H1 (cell line): Measurements from ENCODE around the gene TSGA10IP. TPM values are rescaled to one million over a fixed set of nuclear protein-coding genes. Genes with fewer than 3 reads are reported as not detected.

Experiments
- CTCF ChIA-PET: fragments of 300-600 bp; sonication (Branson Sonifier 250); formaldehyde crosslinking; loops from one replicate; lab custom pipeline; 2021; ENCODE audit not compliant: partially characterized antibody; lab: Charles Lee
- POLR2A ChIA-PET: fragments of 300-600 bp; sonication (Branson Sonifier 250); formaldehyde crosslinking; loops from one replicate; lab custom pipeline; 2021; ENCODE audit warnings: inconsistent platforms; ENCODE audit not compliant: partially characterized antibody; lab: Charles Lee
- DNase-seq, 2 experiments: peaks; one replicate each; pipeline versions ENCODE4 v3.0.0 to v3.0.0-alpha.2; 2010 to 2022; ENCODE audit warnings: low spot score in 2 of 2, low read depth in 1 of 2, mixed read lengths in 1 of 2
- FAIRE-seq: peaks from 2 replicates; lab custom pipeline; 2011; peaks lifted over from hg19 to GRCh38; lab: Jason Lieb, UNC
- H2AFZ ChIP-seq: 2 replicates; pipeline ENCODE4 v1.8.1; 2012; ENCODE audit warnings: low read length, inconsistent platforms
- H2AK5ac ChIP-seq: 2 replicates; pipeline ENCODE4 v1.6.1; 2013; ENCODE audit warnings: low read depth, low read length
- H2BK120ac ChIP-seq: replicated peaks from 2 replicates; pipeline ENCODE3; 2013; ENCODE audit warnings: low read depth, low read length, inconsistent platforms
- H2BK12ac ChIP-seq: 2 replicates; pipeline ENCODE4 v1.6.1; 2013; ENCODE audit warnings: low read depth, low read length
- H2BK15ac ChIP-seq: 2 replicates; pipeline ENCODE4 v1.6.1; 2013; ENCODE audit warnings: low read length
- H2BK20ac ChIP-seq: 2 replicates; pipeline ENCODE4 v1.6.1; 2013; ENCODE audit warnings: low read length
- H2BK5ac ChIP-seq: 2 replicates; pipeline ENCODE4 v1.6.1; 2013; ENCODE audit warnings: low read depth, low read length
- H3K14ac ChIP-seq: 2 replicates; pipeline ENCODE4 v1.6.1; 2013; ENCODE audit warnings: inconsistent platforms; ENCODE audit not compliant: insufficient read length
- H3K18ac ChIP-seq: 2 replicates; pipeline ENCODE4 v1.6.1; 2013; ENCODE audit warnings: low read length; ENCODE audit errors: extremely low read depth
- H3K23ac ChIP-seq: 2 replicates; pipeline ENCODE4 v1.6.1; 2013; ENCODE audit warnings: inconsistent platforms; ENCODE audit not compliant: insufficient read length
- H3K23me2 ChIP-seq: 2 replicates; pipeline ENCODE4 v1.6.1; 2013; ENCODE audit warnings: low read depth, low read length
- H3K27ac ChIP-seq: 2 replicates; pipeline ENCODE4 v1.6.1; 2011; ENCODE audit warnings: low read depth, low read length, inconsistent platforms
- H3K27me3 ChIP-seq, 4 experiments: replicated peaks in 1 of 4; 1 replicate in 1 of 4; 2 replicates in 3 of 4; pipeline versions ENCODE4 v1.6.1 to v1.8.1; 2011 to 2013; ENCODE audit warnings: low read length in 3 of 4, mild to moderate bottlenecking in 3 of 4, inconsistent platforms in 2 of 4, mixed read lengths in 2 of 4, moderate library complexity in 1 of 4; ENCODE audit not compliant: control insufficient read depth in 3 of 4, insufficient read depth in 3 of 4; ENCODE audit errors: extremely low read depth in 1 of 4
- H3K36me3 ChIP-seq, 4 experiments: 2 replicates each; pipeline versions ENCODE4 v1.6.1 to v1.8.1; 2011 to 2013; ENCODE audit warnings: mild to moderate bottlenecking in 4 of 4, low read length in 3 of 4, moderate library complexity in 2 of 4, control low read depth in 1 of 4, inconsistent platforms in 1 of 4; ENCODE audit not compliant: insufficient read depth in 4 of 4, control insufficient read depth in 2 of 4
- H3K4ac ChIP-seq: replicated peaks from 2 replicates; pipeline ENCODE3; 2013; ENCODE audit warnings: low read length, low read depth, mixed read lengths, inconsistent platforms; ENCODE audit not compliant: insufficient read length
- H3K4me1 ChIP-seq, 4 experiments: replicated peaks in 1 of 4; 1 replicate in 1 of 4; 2 replicates in 3 of 4; pipeline versions ENCODE4 v1.6.1 to v1.8.1; 2011 to 2013; ENCODE audit warnings: low read length in 3 of 4, inconsistent platforms in 2 of 4, mixed read lengths in 1 of 4; ENCODE audit not compliant: insufficient read depth in 4 of 4, control insufficient read depth in 3 of 4
- H3K4me2 ChIP-seq, 2 experiments: 2 replicates each; pipeline versions ENCODE4 v1.6.1 to v1.8.1; 2011 to 2013; ENCODE audit warnings: low read depth in 2 of 2, low read length in 2 of 2, control low read depth in 1 of 2, inconsistent platforms in 1 of 2, mild to moderate bottlenecking in 1 of 2; ENCODE audit not compliant: insufficient read depth in 1 of 2
- H3K4me3 ChIP-seq, 4 experiments: fragments of 200-600, 300-600 bp in 1 of 4; sonication (generic), shearing (Covaris generic), sonication (Bioruptor Twin) in 1 of 4; 2 replicates each; pipeline versions ENCODE4 v1.5.1 to v1.8.1; 2011 to 2016; ENCODE audit warnings: low read length in 4 of 4, low read depth in 3 of 4, control low read depth in 2 of 4, inconsistent platforms in 2 of 4, mild to moderate bottlenecking in 2 of 4, mixed read lengths in 1 of 4, moderate library complexity in 1 of 4; ENCODE audit not compliant: insufficient read depth in 2 of 4; ENCODE audit errors: extremely low read depth in 1 of 4
- H3K56ac ChIP-seq: replicated peaks from 2 replicates; pipeline ENCODE3; 2013; ENCODE audit warnings: low read depth, mild to moderate bottlenecking, mixed read lengths, low read length, inconsistent platforms; ENCODE audit not compliant: insufficient read length
- H3K79me1 ChIP-seq: 2 replicates; pipeline ENCODE4 v1.6.1; 2013; ENCODE audit warnings: low read depth, low read length, control low read depth
- H3K79me2 ChIP-seq, 2 experiments: 2 replicates each; pipeline versions ENCODE4 v1.6.1 to v1.8.1; 2012 to 2013; ENCODE audit warnings: low read length in 2 of 2, mild to moderate bottlenecking in 2 of 2, inconsistent platforms in 1 of 2; ENCODE audit not compliant: insufficient read depth in 2 of 2, control insufficient read depth in 1 of 2
- H3K9ac ChIP-seq, 4 experiments: replicated peaks in 1 of 4; 1 replicate in 1 of 4; 2 replicates in 3 of 4; pipeline versions ENCODE4 v1.6.1 to v1.8.1; 2011 to 2013; ENCODE audit warnings: low read depth in 3 of 4, low read length in 3 of 4, control low read depth in 2 of 4, mild to moderate bottlenecking in 2 of 4, moderate library complexity in 2 of 4, inconsistent platforms in 1 of 4; ENCODE audit errors: extremely low read depth in 1 of 4
- H3K9me3 ChIP-seq, 2 experiments: 2 replicates each; pipeline versions ENCODE4 v1.6.1 to v1.8.1; 2012 to 2013; ENCODE audit warnings: mild to moderate bottlenecking in 2 of 2, moderate library complexity in 2 of 2, control low read depth in 1 of 2, inconsistent platforms in 1 of 2, low read depth in 1 of 2, low read length in 1 of 2, mixed read lengths in 1 of 2; ENCODE audit not compliant: insufficient read depth in 2 of 2
- H4K20me1 ChIP-seq, 2 experiments: replicated peaks in 1 of 2; 2 replicates each; pipeline versions ENCODE3 to v1.8.1; 2011 to 2013; ENCODE audit warnings: inconsistent platforms in 2 of 2, low read length in 2 of 2, mild to moderate bottlenecking in 1 of 2; ENCODE audit not compliant: insufficient read depth in 2 of 2, control insufficient read depth in 1 of 2
- H4K5ac ChIP-seq: 2 replicates; pipeline ENCODE4 v1.6.1; 2013; ENCODE audit warnings: low read length, low read depth, mixed read lengths, inconsistent platforms; ENCODE audit not compliant: insufficient read length
- H4K8ac ChIP-seq: 2 replicates; pipeline ENCODE4 v1.8.0; 2013; ENCODE audit warnings: mild to moderate bottlenecking, moderate library complexity, low read length, inconsistent platforms; ENCODE audit not compliant: insufficient read depth; ENCODE audit errors: extremely low read depth
- H4K91ac ChIP-seq: replicated peaks from 2 replicates; pipeline ENCODE3; 2013; ENCODE audit warnings: low read length, mixed read lengths, inconsistent platforms; ENCODE audit not compliant: insufficient read length
- ASH2L ChIP-seq: fragments of 200-600, 300-600 bp; sonication (generic); IDR thresholded peaks from one replicate; pipeline ENCODE4 v1.7.1; 2017; ENCODE audit warnings: low read length
- BRCA1 ChIP-seq: IDR thresholded peaks from 2 replicates; pipeline ENCODE4 v1.6.1; 2012; ENCODE audit warnings: low read depth, low read length, improper control_type of control experiment
- GTF2F1 ChIP-seq: IDR thresholded peaks from 2 replicates; pipeline ENCODE4 v1.6.1; 2012; ENCODE audit warnings: low read depth, low read length, improper control_type of control experiment, borderline replicate concordance
- HDAC6 ChIP-seq: IDR thresholded peaks from one replicate; pipeline ENCODE4 v1.7.1; 2012; ENCODE audit warnings: low read depth, mild to moderate bottlenecking, inconsistent platforms, low read length, moderate library complexity
- KDM1A ChIP-seq: fragments of 200-600, 300-600 bp; sonication (generic); IDR thresholded peaks from 2 replicates; pipeline ENCODE4 v1.7.1; 2016; ENCODE audit warnings: mild to moderate bottlenecking, low read length, borderline replicate concordance
- KDM4A ChIP-seq: IDR thresholded peaks from one replicate; pipeline ENCODE4 v1.7.1; 2012; ENCODE audit warnings: low read depth, mild to moderate bottlenecking, moderate library complexity, low read length, inconsistent platforms; ENCODE audit not compliant: severe bottlenecking
- POLR2AphosphoS5 ChIP-seq: IDR thresholded peaks from 2 replicates; pipeline ENCODE4 v1.6.1; 2011; ENCODE audit warnings: low read depth, low read length
- RNF2 ChIP-seq: fragments of 200-900, 300-1000 bp; sonication (generic); IDR thresholded peaks from 2 replicates; pipeline ENCODE4 v1.7.1; 2016; ENCODE audit warnings: borderline replicate concordance, low read depth, mild to moderate bottlenecking, antibody characterized with exemption, low read length; ENCODE audit not compliant: poor library complexity, severe bottlenecking; ENCODE audit errors: missing control alignments
- SIX5 ChIP-seq: IDR thresholded peaks from 2 replicates; pipeline ENCODE4 v1.6.1; 2011; ENCODE audit warnings: mild to moderate bottlenecking, low read depth, low read length
- SRF ChIP-seq: IDR thresholded peaks from 2 replicates; pipeline ENCODE4 v1.6.1; 2011; ENCODE audit warnings: mild to moderate bottlenecking, low read depth, low read length, moderate library complexity
- USF2 ChIP-seq: IDR thresholded peaks from 2 replicates; pipeline ENCODE4 v1.6.1; 2011; ENCODE audit warnings: low read length, improper control_type of control experiment
- ZNF274 ChIP-seq: IDR thresholded peaks from 2 replicates; pipeline ENCODE4 v1.7.0; 2012; ENCODE audit warnings: low read length, borderline replicate concordance; ENCODE audit errors: extremely low read depth
- WGBS, 2 experiments: shearing (Covaris generic) in 1 of 2; methylation state at CpG; one replicate each; pipeline versions ENCODE4 v1.1.6 to v1.1.7; 2013 to 2015; ENCODE audit warnings: low lambda C conversion rate in 2 of 2, mixed read lengths in 2 of 2, inconsistent platforms in 1 of 2, low coverage in 1 of 2, missing lambda C conversion rate in 1 of 2; ENCODE audit not compliant: insufficient replicate concordance in 2 of 2, insufficient coverage in 1 of 2, insufficient read length in 1 of 2; ENCODE audit errors: extremely low coverage in 1 of 2, missing lambda C conversion rate in 1 of 2; 5-methylcytosine and 5-hydroxymethylcytosine counted together
- polyA plus RNA-seq, 7 experiments: library from polyadenylated mRNA; depleted of rRNA in 3 of 7; stranded (reverse) in 5 of 7; unstranded in 2 of 7; fragments of >200 nt in 5 of 7; fragments of 200-250 nt in 2 of 7; gene quantifications; 1 replicate in 5 of 7; 2 replicates in 1 of 7; 4 replicates in 1 of 7; pipeline versions ENCODE4 v1.2.1 to v1.2.3, GENCODE V29; 2011 to 2013; ENCODE audit warnings: missing spikeins in 2 of 7, mixed read lengths in 2 of 7
- total RNA-seq: library from RNA; stranded (reverse); fragmentation: NEBNext Ultra II Directional; extraction: Animal tissue kit (Norgen Biotek cat#: 25700); gene quantifications from 2 replicates; pipeline ENCODE4 v1.2.1, GENCODE V29; 2021

TSGA10IP gene
- total and polyA plus RNA-seq, 2 of the 8 experiments (the other 6 are each of a cell fraction or from before 2014, with no cell fraction given) = 1.9 to 6.0 TPM

GRCh38 chr11:65944767-65945166 lies 513 bp upstream of the TSGA10IP start:
- FAIRE-seq (no peak), DNase-seq (no peak)
- Histone ChIP-seq H4K5ac (no peak overlapping the region), H3K4ac (no peak overlapping the region), H3K27ac (no peak overlapping the region), H4K8ac (no peak overlapping the region), H2BK5ac (no peak overlapping the region; the same call in 1 of the 2 replicates), H2BK20ac (0 out of 2 replicates have a peak overlapping the region, but pooled peaks have one; percentile 80), H3K4me1 (peaks cover 3 to 25% (median 15%) of the 10 kb centered on the region in 4 experiments), H3K9me3 (no peaks in the 10 kb centered on the region), H2BK120ac (no peak overlapping the region), H3K14ac (no peak overlapping the region), H4K91ac (no peak overlapping the region), H3K56ac (no peak overlapping the region), H4K20me1 (no peaks in the 10 kb centered on the region), H3K79me2 (no peaks in the 10 kb centered on the region), H3K27me3 (no peaks in the 10 kb centered on the region), H3K18ac (no peak overlapping the region), H3K4me3 (no peak overlapping the region), H2BK12ac (0 out of 2 replicates have a peak overlapping the region, but pooled peaks have one; percentile 94), H2AFZ (no peak overlapping the region), H3K23ac (no peak overlapping the region), H2AK5ac (0 out of 2 replicates have a peak overlapping the region, but pooled peaks have one; percentile 6), H3K36me3 (no peaks in the 10 kb centered on the region), H3K9ac (no peak overlapping the region), H2BK15ac (no peak overlapping the region), H3K79me1 (no peaks in the 10 kb centered on the region), H3K23me2 (peaks cover 3% of the 10 kb centered on the region; the same call in 1 of the 2 replicates), H3K4me2 (peak overlapping the region in 1 of 2 experiments; percentile 56; a peak in 1 of 4 replicates)
- POLR2A ChIA-PET = interaction anchor here (0.6 to 1.2 kb wide), 2 partner anchors 14 to 31 kb away, joined by 3 to 6 read pairs; no protein-coding TSS in a partner anchor
- WGBS, 2 experiments = 86% methylated on average over 8 of the region's 8 CpGs; no CpG with 5 or more reads in 1 of the 2 experiments
- CTCF ChIA-PET = interaction anchor here (1.0 to 3.4 kb wide), 7 partner anchors 9 to 59 kb away, joined by 3 to 18 read pairs (median 4); no protein-coding TSS in a partner anchor
- TF ChIP-seq ASH2L (no peak), USF2 (no peak), POLR2AphosphoS5 (no peak), SIX5 (no peak), GTF2F1 (no peak), HDAC6 (no peak), KDM4A (no peak), ZNF274 (no peak), RNF2 (no peak), SRF (no peak), BRCA1 (no peak), KDM1A (no peak)
